Stomach (tissue), 4 donors: Measurements from ENCODE around the gene PROX2.

ENCODE experiments used
- POLR2A ChIP-seq, 4 donors: fragments of 450-650 bp; IDR thresholded peaks; one replicate each; pipeline ENCODE4 v1.6.1; 2016; ENCODE audit warnings: antibody characterized with exemption in 4 of 4, control low read depth in 2 of 4, mild to moderate bottlenecking in 1 of 4, moderate library complexity in 1 of 4
- POLR2AphosphoS5 ChIP-seq, 3 donors: sonication (generic); formaldehyde crosslinking; IDR thresholded peaks; one replicate each; pipeline ENCODE4 v1.6.1; 2016; ENCODE audit warnings: antibody characterized with exemption in 3 of 3
- TF ChIP-seq, protein P1 (sequence below), 7 experiments: fragments of 450-650 bp in 4 of 7; fragments of 200-600 bp in 3 of 7; sonication (generic) in 3 of 7; IDR thresholded peaks; one replicate each; pipeline ENCODE4 v1.5.1; 2016 to 2019; ENCODE audit warnings: antibody characterized with exemption in 7 of 7, control low read depth in 2 of 7, mild to moderate bottlenecking in 1 of 7

GRCh38 chr14:74913393-74913910, 37.5 kb upstream of the PROX2 start:
- TF ChIP-seq, protein P1, sequence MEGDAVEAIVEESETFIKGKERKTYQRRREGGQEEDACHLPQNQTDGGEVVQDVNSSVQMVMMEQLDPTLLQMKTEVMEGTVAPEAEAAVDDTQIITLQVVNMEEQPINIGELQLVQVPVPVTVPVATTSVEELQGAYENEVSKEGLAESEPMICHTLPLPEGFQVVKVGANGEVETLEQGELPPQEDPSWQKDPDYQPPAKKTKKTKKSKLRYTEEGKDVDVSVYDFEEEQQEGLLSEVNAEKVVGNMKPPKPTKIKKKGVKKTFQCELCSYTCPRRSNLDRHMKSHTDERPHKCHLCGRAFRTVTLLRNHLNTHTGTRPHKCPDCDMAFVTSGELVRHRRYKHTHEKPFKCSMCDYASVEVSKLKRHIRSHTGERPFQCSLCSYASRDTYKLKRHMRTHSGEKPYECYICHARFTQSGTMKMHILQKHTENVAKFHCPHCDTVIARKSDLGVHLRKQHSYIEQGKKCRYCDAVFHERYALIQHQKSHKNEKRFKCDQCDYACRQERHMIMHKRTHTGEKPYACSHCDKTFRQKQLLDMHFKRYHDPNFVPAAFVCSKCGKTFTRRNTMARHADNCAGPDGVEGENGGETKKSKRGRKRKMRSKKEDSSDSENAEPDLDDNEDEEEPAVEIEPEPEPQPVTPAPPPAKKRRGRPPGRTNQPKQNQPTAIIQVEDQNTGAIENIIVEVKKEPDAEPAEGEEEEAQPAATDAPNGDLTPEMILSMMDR (IDR thresholded peaks at IDR 0.05), result no peak
- TF ChIP-seq POLR2A (IDR thresholded peaks at IDR 0.05), result no peak
- TF ChIP-seq POLR2AphosphoS5 (IDR thresholded peaks at IDR 0.05), result no peak
